Dermis blood vessel endothelial cell (primary cell): ENCODE measurements around the gene KIAA1217. TPM values are rescaled to one million over a fixed set of nuclear protein-coding genes. Genes with fewer than 3 reads are reported as not detected.
"Not testable (repeated sequence)": the region's sequence is repeated elsewhere in the genome, so short reads cannot be mapped to it uniquely, and the experiment has no call there.

Source experiments
- DNase-seq: peaks from one replicate; pipeline ENCODE4 v3.0.0; 2010
- total RNA-seq: library from RNA; depleted of rRNA; stranded (reverse); fragments of >200 nt; gene quantifications from 2 replicates; pipeline ENCODE4 v1.2.3, GENCODE V29; 2014

Gene KIAA1217
- total RNA-seq, 1 donor from 2014 or later: 15.3 TPM

DNA sequence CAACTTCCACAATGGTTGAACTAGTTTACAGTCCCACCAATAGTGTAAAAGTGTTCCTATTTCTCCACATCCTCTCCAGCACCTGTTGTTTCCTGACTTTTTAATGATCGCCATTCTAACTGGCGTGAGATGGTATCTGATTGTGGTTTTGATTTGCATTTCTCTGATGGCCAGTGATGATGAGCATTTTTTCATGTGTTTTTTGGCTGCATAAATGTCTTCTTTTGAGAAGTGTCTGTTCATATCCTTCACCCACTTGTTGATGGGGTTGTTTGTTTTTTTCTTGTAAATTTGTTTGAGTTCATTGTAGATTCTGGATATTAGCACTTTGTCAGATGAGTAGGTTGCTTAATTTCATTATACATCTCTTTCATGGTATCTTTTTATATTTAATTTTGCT is 237.0 kb downstream of the KIAA1217 start:
- not testable (repeated sequence) for DNase-seq

- DNase-seq: no peak
Observed at GRCh38 chr10:24446739-24447138, 237.8 kb downstream of the KIAA1217 start.

DNA sequence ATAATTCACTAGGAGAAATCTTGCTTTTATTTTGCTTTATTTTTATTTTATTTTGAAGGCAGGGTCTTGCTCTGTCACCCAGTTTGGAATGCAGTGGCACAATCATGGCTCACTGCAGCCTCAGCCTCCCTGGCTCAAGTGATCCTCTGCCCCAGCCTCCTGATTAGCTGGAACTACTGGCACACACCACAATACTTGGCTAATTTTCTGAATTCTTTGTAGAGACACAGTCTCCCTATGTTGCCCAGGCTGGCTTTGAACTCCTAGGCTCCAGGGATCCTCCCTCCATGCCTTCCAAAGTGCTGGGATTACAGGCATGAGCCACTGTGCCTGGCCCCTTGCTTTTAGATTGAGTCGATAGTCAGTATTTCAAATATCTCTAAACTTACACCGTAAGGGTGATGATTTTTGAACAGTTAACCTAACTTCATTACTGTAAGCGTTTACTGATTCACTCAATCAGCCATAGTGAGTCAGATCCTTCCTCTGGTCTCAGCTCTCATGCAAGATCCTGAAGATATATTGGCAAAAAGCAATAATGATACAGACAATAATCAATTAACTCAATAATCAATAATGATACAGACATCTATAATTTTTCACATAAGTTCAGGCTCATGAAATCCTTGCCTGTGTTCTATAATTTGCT is 239.5 kb downstream of the KIAA1217 start:
- DNase-seq: peak; percentile 51

DNA sequence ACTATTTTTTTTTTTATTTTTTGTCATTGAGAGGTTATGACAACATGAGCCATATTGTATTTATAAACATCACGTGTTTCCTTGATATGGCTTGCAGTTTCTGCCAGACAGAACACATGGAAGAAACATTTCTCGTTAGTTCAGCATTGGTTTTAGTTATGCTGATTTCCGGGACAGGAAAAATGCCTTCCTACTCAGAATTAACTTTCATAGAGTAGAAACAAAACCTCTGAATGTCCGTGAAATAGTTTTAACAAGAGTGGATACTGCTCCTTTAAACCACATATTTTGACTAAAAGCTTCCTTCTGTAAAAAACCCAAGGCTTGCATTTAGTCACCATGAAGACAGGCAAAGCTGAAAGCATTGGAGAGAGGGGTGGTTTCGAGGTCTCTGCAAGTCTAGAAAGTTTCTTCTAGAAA is 240.4 kb downstream of the KIAA1217 start:
- peak; percentile 46 for DNase-seq

GRCh38 chr10:24449769-24450310 is 240.9 kb downstream of the KIAA1217 start:
- no peak for DNase-seq

GRCh38 chr10:24451325-24451820 is 242.4 kb downstream of the KIAA1217 start:
- no peak for DNase-seq

DNA sequence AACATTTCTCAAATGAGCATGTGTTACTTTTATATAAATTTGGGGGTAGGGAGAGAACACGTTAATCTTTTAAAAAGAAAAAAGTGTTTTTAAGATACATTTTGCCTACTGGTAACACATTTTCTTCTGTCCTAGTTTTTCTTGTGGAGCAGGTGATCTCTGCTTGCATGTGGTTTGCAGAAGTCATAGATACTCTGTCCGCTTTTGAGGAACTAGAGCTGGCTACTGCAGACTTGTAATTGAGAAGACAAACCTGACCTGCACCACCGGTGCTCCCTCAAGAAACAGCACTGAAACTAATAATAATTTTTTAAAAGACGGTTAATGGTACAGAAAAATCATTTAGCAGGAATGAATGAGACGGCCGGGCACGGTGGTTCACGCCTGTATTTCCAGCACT is 243.1 kb downstream of the KIAA1217 start:
- DNase-seq: no peak

DNA sequence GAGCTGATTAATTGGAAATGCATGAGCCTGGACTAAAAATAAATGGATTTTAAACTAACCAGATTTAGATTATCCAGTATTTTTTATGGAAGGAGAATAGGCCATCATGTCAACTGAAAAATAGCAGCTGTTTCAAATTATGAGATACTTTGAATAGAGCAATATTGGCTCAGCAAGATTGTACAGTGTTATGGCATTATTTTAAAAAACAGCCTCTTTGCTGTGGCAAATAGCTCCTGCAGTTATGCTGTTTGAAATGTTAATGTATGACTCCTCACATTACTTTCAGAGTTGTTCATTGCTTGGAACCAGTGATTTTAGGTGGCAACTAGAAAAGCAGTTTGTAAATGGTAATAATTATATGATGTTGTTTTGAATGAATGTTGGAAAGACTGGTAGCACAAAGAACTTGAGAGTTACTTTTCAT is 244.5 kb downstream of the KIAA1217 start:
- DNase-seq: no peak

DNA sequence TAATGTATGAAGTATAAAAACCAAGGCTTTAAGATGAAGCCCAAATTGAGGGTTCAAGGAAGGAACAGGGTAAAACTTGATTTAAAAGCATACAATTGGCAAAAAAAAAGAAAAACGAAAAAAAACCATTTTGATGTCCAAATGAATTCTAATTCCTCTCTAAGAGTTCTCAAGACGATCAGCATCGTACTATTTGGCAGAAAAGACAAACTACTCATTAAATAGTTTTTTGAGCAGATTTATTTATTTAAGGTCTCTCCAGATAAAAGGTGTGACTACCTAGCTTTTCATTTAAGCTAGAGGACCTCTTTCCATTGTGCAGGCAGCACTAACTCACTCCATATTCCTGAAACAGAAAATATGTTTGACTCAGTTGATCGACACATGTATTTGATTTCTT is 245.0 kb downstream of the KIAA1217 start:
- DNase-seq: no peak

DNA sequence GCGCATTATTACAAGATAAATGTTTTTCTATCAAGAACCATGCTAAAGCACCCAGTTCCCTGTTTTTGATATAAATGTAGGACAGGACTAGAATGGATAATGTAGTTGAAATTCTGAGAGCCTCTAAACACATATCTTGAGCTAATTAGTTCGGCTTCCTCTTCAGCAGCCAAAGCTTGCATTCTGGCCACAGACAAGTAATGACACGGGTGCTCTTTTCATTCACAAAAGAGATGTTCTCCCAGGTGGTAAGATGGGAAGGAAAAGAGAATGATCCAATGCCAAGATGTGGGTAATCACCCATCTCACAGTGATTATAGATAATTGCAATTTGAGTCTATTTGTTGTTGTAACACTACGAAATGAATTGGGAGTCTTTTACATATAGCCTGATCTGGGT is 246.5 kb downstream of the KIAA1217 start:
- DNase-seq: no peak

- no peak for DNase-seq
Observed at GRCh38 chr10:24456322-24456721, 247.4 kb downstream of the KIAA1217 start.

DNA sequence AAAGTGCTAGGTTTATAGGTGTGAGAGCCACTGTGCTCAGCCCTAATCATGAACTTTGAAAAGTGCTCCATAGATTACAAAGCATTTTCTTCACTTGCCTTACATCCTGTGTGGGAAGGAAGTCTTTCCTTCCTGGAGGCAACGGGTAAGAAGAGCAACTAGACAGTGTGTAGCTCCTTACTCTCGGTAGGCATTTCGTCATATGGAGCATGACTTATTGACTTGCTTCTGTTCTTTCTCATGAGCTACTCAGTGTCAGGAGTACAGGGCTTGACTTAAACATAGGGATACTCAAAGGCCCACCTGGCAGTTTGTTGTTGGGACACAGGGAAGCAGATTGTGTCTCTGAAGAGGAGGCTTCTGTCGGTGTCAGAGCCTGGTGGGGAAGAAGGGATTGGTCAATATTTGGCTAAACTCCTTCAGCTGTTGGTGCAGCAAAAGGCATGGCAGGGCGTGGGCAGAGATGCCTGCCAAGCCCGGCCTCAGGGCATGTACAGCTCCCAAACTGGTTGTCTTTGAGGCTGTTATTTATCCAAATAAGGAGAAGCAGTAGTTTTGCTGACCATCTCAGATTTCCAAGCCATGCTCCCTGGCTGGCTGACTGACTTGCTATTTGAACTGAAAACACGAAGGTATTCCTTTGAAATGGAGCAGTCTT is 248.9 kb downstream of the KIAA1217 start:
- peak; percentile 13 for DNase-seq

DNA sequence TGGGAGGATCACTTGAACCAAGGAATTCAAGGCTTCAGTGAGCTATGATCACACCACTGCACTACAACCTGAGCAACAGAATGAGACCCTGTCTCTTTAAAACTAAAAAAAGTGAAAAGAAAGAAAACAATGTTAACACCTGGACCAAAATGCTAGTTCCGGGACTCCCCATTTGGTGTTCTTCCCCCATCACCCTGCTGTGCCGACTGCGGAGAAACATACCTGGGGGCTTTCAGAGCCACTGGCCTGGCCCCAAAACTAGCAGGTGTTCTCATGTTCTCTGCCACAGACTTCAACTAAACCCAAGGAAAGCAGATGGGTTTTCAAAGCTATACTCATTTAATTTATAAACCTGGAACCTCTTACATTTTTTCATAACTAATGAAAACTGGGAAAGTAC is 250.9 kb downstream of the KIAA1217 start:
- no peak for DNase-seq

DNA sequence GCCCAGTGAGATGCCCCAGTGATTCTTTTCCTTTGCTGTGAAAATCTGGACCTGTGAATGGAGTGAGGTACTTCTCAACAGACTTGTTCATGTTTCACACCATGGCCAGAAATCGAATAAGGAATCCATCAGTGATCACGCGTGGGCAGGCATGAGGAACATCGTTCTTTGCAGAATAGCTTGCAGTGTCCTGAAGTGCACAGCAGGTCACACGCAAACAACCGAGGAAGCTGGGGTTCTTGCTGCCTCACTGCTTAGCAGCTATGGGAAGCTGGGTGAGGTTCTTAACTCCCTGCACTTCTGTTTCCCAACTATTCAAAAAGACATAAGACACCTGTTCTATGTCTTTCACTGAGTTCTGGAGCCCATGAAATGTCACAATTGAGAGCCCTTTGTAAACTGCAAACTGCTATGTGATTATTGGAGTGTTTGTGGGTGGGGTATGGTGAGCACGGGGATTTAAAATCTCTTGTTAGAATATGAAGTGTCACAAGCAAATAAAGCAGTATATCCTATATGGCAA is 253.4 kb downstream of the KIAA1217 start:
- no peak for DNase-seq

- peak; percentile 40 for DNase-seq
Observed at GRCh38 chr10:24462889-24463552, 254.1 kb downstream of the KIAA1217 start.

DNA sequence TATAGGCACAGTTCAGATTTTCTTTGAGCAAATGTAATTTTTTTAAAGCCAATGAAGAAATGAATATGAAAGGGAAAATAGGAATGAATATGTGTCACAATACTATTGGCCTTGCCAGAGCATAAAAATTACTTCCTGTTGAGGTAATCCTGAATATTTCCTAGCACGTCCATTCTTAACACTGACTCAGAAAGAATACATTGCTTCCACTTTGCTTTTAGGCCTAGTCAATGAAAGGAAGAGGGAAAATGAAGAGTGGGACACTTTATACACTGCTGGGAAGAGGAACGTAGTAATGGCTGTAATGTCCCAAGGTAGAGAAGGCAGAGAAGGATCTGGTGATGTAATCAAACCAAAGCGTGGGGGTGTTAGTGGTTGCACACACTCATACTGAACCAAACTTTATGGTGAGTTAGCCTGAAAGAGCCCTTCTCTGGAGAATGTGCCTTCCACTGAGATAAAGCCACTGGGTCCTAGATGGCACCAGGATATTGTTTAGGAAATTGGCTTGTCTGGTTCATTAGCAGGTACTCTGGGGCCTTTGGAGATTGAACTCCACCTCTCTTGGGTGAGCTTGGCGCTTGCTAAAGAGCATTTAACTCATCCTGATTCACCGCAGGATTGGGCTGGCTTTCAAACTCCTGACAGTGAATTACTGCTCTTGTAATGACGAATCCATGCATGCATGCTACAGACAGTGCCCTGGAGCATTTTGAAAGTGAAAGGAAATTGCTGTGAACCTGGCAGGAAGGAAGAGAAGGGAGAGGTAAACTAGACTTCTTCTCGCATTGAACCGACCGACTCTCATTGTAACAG is 254.9 kb downstream of the KIAA1217 start:
- peak; percentile 50 for DNase-seq

GRCh38 chr10:24465124-24465874 is 256.4 kb downstream of the KIAA1217 start:
- no peak for DNase-seq

GRCh38 chr10:24465891-24466818 is 257.2 kb downstream of the KIAA1217 start:
- DNase-seq: peak; percentile 58

DNA sequence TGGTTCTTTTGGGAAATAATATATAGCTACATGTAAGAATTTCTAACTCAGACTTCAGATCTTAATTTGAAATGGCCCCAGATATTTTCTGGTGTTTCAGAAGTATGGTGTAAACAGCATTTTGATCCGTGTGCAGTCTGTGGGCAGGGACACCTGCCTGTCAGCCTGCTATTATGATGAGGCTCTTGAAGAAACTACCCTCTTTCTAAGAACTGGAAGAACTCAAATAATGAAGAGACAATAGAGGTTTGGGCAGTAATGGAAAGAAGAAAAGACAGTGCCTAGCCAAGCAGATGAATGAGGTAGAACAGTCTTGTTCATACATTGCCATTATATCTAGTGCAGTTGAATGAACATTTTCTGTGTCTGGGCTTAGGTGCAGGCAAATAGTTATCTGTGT is 258.2 kb downstream of the KIAA1217 start:
- DNase-seq: no peak

DNA sequence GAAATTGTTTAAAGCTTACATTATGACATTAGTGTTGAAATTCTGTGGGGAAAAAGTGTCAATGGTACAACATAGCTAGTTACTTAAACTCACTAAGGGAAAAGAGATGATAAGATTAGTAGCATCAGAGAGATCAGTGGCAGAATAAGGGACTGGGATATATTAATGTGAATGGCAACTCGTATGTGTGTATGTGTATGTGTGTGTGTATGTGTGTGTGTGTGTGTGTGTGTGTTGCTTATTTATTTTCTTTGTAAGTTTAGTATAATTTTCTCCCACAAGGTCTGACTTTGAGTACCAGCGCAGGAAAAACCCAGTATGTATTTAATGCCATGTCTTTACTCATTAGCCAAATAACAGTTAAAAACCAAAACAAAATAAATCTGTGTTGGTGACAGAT is 258.7 kb downstream of the KIAA1217 start:
- no peak for DNase-seq
